ENCODE results near the gene CDKN1C. TPM values are rescaled to one million over a fixed set of nuclear protein-coding genes. Genes with fewer than 3 reads are reported as not detected.

Gene CDKN1C
- total and polyA plus RNA-seq, 7 experiments from 2014 or later, result 0.35 to 36.0 (median 3.9) TPM

DNA sequence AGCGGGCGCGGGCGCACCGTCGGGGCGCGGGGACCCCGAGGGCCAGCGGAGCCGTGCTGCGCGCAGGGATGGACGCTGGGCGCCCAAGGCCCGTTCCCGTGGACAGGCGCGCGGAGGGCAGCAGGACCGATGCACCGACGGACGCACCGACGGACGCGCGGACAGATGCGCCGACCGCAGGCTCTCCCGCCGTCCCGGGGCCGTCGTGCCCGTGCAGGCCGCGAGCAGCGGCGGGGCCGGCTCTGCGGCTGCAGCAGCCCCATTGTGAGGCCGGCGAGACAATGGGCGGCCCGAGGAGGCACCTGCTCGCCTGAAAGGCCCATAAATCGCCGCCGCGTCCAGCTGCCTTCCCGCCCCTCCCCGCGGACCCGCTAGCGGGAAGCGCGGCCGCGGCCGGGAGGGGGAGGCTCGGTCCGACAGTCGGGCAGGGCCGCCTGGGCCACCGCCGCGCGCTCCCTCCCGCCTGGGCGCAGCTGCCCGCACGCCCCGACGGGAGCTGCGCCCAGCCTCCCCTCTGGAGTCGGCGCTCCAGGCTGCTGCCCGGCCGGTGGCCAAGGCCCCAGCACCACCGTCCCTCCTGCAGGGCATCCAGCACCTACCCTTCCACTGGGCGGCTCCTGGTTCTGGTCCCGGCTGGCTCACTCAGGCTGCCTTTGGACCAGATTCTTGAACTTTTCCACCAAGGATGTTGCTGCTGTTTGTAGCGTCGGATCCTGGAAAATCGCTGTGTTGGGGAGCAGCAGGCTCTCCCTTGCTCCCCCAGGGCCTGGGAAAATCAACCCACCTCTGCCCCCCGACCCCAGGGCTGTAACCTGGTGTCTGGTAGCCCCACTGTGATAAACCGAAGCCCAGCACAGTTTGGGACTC, 15.8 kb downstream of the CDKN1C start:
- intact Hi-C loops (cut with micrococcal nuclease), result no loop called here
- Mint-ChIP-seq H3K4me1 (peaks cover 0 to 18% (median 10%) of the 10 kb centered on the region in 7 donors), H3K36me3 (peaks cover 0 to 5% (median 0%) of the 10 kb centered on the region in 5 donors), H3K4me3 (peak overlapping the region in 1 of 10 donors; percentile 25), H3K27me3 (peaks cover 36 to 60% (median 41%) of the 10 kb centered on the region in 5 donors), H3K9me3 (peaks cover 0 to 13% (median 2%) of the 10 kb centered on the region in 11 donors), H3K27ac (no peak overlapping the region)
- Histone ChIP-seq H3K27me3 (ENCODE audit: control insufficient read depth in 2 of 2, insufficient read depth in 2 of 2, low read length in 2 of 2) (peaks cover 0 to 4% of the 10 kb centered on the region in 2 donors), H3K27ac (ENCODE audit: low read depth, low read length) (no peak overlapping the region), H3K4me1 (ENCODE audit: control insufficient read depth in 2 of 2, insufficient read depth in 2 of 2, low read length in 2 of 2) (no peaks in the 10 kb centered on the region), H3K4me3 (ENCODE audit: low read length) (no peak overlapping the region), H3K9me3 (ENCODE audit: control insufficient read depth in 2 of 3, low read length in 3 of 3) (peaks cover 0 to 5% (median 0%) of the 10 kb centered on the region in 3 experiments), H3K36me3 (ENCODE audit: control insufficient read depth in 2 of 3, insufficient read depth in 3 of 3, low read length in 3 of 3) (no peaks in the 10 kb centered on the region)
- no peak for ATAC-seq
- CTCF ChIA-PET, result no interaction called here
- POLR2A ChIA-PET, result no interaction called here
- DNase-seq, result no peak

DNA sequence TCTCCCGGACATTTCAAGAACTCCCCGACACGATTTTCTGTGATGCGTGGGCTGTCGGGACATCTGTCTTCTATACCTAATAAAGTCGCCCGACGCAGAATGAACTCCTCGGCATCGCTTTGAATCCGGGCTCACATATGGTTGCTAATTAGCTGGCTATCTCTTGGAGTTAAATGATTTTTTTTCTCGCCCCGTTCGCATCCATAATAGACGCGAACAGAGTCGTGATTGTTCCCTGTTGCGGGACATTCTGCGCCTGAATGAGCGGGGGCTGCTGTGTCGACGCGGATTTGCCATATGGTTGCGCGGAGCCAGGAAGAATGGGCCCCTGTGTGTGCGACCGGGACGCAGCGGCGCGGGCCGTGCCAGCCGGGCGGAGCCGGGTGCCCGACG, 16.4 kb downstream of the CDKN1C start:
- Histone ChIP-seq H3K27me3 (ENCODE audit: control insufficient read depth in 2 of 2, insufficient read depth in 2 of 2, low read length in 2 of 2) (peaks cover 0 to 4% of the 10 kb centered on the region in 2 donors), H3K27ac (ENCODE audit: low read depth, low read length) (no peak overlapping the region), H3K36me3 (ENCODE audit: control insufficient read depth in 2 of 3, insufficient read depth in 3 of 3, low read length in 3 of 3) (no peaks in the 10 kb centered on the region), H3K4me3 (ENCODE audit: low read length) (no peak overlapping the region), H3K4me1 (ENCODE audit: control insufficient read depth in 2 of 2, insufficient read depth in 2 of 2, low read length in 2 of 2) (no peaks in the 10 kb centered on the region), H3K9me3 (ENCODE audit: control insufficient read depth in 2 of 3, low read length in 3 of 3) (peaks cover 0 to 3% (median 0%) of the 10 kb centered on the region in 3 experiments)
- peaks cover 0 to 4% (median 0%) of the 10 kb centered on the region in 5 donors for H3K36me3 Mint-ChIP-seq
- H3K27me3 Mint-ChIP-seq, result peaks cover 43 to 66% (median 44%) of the 10 kb centered on the region in 5 donors
- peaks cover 0 to 7% (median 0%) of the 10 kb centered on the region in 11 donors for H3K9me3 Mint-ChIP-seq
- peaks cover 0 to 18% (median 10%) of the 10 kb centered on the region in 7 donors for H3K4me1 Mint-ChIP-seq
- ATAC-seq, result no peak
- peak overlapping the region in 5 of 10 donors; percentile 33 to 50 (median 39) for H3K4me3 Mint-ChIP-seq
- ChIA-PET CTCF (no interaction called here), POLR2A (interaction anchor here (0.6 kb wide), 1 partner anchor 47 kb away, joined by 3 read pairs; no protein-coding TSS in a partner anchor)
- no peak for DNase-seq
- no peak overlapping the region for H3K27ac Mint-ChIP-seq
- intact Hi-C loops (cut with micrococcal nuclease), result no loop called here

DNA sequence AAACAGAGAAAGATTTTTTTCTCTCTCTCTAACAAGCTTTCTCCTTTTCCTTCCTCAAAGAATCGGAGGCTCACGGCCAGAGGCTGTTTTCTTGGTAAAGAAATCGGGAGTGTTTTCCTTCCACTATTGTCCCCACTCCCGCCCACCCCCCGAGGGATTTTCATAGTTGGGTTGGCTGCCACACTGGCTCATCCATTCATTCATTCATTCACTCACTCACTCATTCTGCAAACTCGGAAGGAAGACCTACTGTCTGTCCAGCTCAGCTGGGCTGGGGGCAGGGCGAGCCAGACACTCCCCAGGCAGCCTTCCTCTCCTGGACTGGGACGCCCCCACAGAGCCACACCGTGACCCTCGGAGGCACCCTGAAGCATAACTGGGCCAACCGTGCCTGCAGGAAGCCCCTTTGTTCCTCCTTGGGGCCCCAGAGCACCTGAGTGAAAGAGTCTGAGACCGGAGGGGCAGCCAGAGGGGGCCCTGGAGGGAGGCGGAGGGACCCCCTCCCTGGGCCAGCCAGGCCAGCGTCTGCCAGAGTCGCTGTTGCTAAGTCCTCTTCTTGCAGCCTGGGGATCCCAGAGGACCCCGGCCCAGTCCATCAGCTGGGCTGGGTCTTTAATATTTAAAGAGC, 17.0 kb downstream of the CDKN1C start:
- H3K4me3 Mint-ChIP-seq, result peak overlapping the region in 4 of 10 donors; percentile 39 to 58 (median 54)
- H3K27me3 Mint-ChIP-seq, result peaks cover 47 to 69% (median 48%) of the 10 kb centered on the region in 5 donors
- H3K27ac Mint-ChIP-seq, result no peak overlapping the region

DNA sequence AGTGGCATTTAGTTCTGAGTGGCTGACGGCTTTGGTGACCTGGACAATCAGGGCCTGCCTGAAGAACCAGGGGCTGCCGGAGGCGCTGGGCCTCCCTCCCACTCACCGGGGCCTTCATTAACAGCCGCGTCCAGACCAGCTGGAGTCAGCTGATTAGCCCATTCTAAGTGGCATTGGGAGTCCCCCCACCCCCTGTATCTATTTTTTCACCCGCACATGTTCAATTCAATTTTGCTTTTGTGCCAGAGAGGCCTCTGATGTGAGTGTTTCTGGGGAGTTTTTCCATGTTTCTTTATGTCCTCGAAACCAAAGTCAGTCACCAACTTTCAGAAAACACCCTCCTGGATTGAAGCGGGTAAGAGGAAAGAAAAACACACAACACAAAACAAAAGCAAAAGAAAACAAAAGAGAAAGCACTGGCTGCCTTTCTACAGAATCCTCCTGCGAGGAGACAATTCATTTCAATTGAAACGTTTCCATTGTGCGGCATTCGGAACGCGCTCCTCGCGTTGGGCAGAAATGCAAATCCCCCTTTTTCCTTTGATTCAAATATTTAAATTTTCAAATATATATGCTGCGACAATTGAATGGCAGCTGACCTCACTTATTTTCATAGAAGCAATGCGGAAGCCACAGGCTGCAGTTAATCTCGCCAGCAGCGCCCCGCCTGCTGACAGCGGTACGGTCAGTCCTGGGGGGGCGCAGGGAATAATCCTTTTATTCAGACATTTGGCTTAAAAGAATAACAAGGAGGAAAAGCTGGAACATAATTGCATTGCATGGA, 17.7 kb downstream of the CDKN1C start:
- peaks cover 0 to 7% (median 0%) of the 10 kb centered on the region in 11 donors for H3K9me3 Mint-ChIP-seq
- H3K27me3 Mint-ChIP-seq, result peaks cover 51 to 72% (median 54%) of the 10 kb centered on the region in 5 donors
- peaks cover 0 to 4% (median 0%) of the 10 kb centered on the region in 5 donors for H3K36me3 Mint-ChIP-seq
- peak overlapping the region in 5 of 10 donors; percentile 10 to 58 (median 50) for H3K4me3 Mint-ChIP-seq
- H3K27ac ChIP-seq (ENCODE audit: low read depth, low read length), result no peak overlapping the region
- H3K4me3 ChIP-seq (ENCODE audit: low read length), result no peak overlapping the region
- no peak overlapping the region for H3K27ac Mint-ChIP-seq
- intact Hi-C loops (cut with micrococcal nuclease), result no loop called here
- DNase-seq (no peak), ATAC-seq (no peak)
- ChIA-PET POLR2A (no interaction called here), CTCF (no interaction called here)
- H3K4me1 Mint-ChIP-seq, result peaks cover 0 to 18% (median 15%) of the 10 kb centered on the region in 7 donors
- no peaks in the 10 kb centered on the region for H3K4me1 ChIP-seq (ENCODE audit: control insufficient read depth in 2 of 2, insufficient read depth in 2 of 2, low read length in 2 of 2)
- H3K27me3 ChIP-seq (ENCODE audit: control insufficient read depth in 2 of 2, insufficient read depth in 2 of 2, low read length in 2 of 2), result peaks cover 0 to 4% of the 10 kb centered on the region in 2 donors
- peaks cover 0 to 3% (median 0%) of the 10 kb centered on the region in 3 experiments for H3K9me3 ChIP-seq (ENCODE audit: control insufficient read depth in 2 of 3, low read length in 3 of 3)
- no peaks in the 10 kb centered on the region for H3K36me3 ChIP-seq (ENCODE audit: control insufficient read depth in 2 of 3, insufficient read depth in 3 of 3, low read length in 3 of 3)

More for the DNA sequence above, 17.0 kb downstream of the CDKN1C start:
- Histone ChIP-seq H3K4me1 (ENCODE audit: control insufficient read depth in 2 of 2, insufficient read depth in 2 of 2, low read length in 2 of 2) (no peaks in the 10 kb centered on the region), H3K9me3 (ENCODE audit: control insufficient read depth in 2 of 3, low read length in 3 of 3) (peaks cover 0 to 3% (median 0%) of the 10 kb centered on the region in 3 experiments), H3K27ac (ENCODE audit: low read depth, low read length) (no peak overlapping the region), H3K36me3 (ENCODE audit: control insufficient read depth in 2 of 3, insufficient read depth in 3 of 3, low read length in 3 of 3) (no peaks in the 10 kb centered on the region), H3K27me3 (ENCODE audit: control insufficient read depth in 2 of 2, insufficient read depth in 2 of 2, low read length in 2 of 2) (peaks cover 0 to 4% of the 10 kb centered on the region in 2 donors), H3K4me3 (ENCODE audit: low read length) (no peak overlapping the region)
- Mint-ChIP-seq H3K36me3 (peaks cover 0 to 4% (median 0%) of the 10 kb centered on the region in 5 donors), H3K9me3 (peaks cover 0 to 7% (median 0%) of the 10 kb centered on the region in 11 donors), H3K4me1 (peaks cover 0 to 18% (median 12%) of the 10 kb centered on the region in 7 donors)
- DNase-seq (no peak), ATAC-seq (no peak)
- ChIA-PET CTCF (no interaction called here), POLR2A (interaction anchor here (0.6 kb wide), 1 partner anchor 47 kb away, joined by 3 read pairs; no protein-coding TSS in a partner anchor)
- intact Hi-C loops (cut with micrococcal nuclease), result no loop called here

DNA sequence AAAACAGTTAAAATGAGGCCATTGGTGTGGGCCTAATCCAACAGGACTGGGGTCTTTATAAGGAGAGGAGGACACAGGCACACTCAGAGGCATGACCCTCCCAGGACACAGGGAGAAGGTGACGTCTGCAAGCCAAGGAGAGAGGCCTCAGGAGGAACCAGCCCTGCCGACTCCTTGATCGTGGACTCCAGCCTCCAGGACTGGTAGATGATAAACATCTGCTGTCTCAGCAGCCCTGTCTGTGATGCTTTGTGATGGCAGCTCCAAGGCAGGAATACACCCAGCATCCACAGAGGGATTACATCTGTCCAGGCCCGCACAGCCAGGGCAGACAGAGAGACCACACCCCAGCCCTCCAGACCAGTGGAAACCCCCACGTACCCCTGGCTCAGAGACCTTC, 18.4 kb downstream of the CDKN1C start:
- ATAC-seq (no peak), DNase-seq (no peak)
- Mint-ChIP-seq H3K9me3 (peaks cover 0 to 7% (median 0%) of the 10 kb centered on the region in 11 donors), H3K27ac (no peak overlapping the region), H3K4me3 (peak overlapping the region in 3 of 10 donors; percentile 2 to 22 (median 3)), H3K4me1 (peaks cover 0 to 18% (median 15%) of the 10 kb centered on the region in 7 donors), H3K36me3 (peaks cover 0 to 4% (median 0%) of the 10 kb centered on the region in 5 donors), H3K27me3 (peaks cover 51 to 70% (median 54%) of the 10 kb centered on the region in 5 donors)
- Histone ChIP-seq H3K27ac (ENCODE audit: low read depth, low read length) (no peak overlapping the region), H3K36me3 (ENCODE audit: control insufficient read depth in 2 of 3, insufficient read depth in 3 of 3, low read length in 3 of 3) (no peaks in the 10 kb centered on the region), H3K4me3 (ENCODE audit: low read length) (no peak overlapping the region), H3K4me1 (ENCODE audit: control insufficient read depth in 2 of 2, insufficient read depth in 2 of 2, low read length in 2 of 2) (no peaks in the 10 kb centered on the region), H3K9me3 (ENCODE audit: control insufficient read depth in 2 of 3, low read length in 3 of 3) (peaks cover 0 to 3% (median 0%) of the 10 kb centered on the region in 3 experiments), H3K27me3 (ENCODE audit: control insufficient read depth in 2 of 2, insufficient read depth in 2 of 2, low read length in 2 of 2) (peaks cover 0 to 4% of the 10 kb centered on the region in 2 donors)
- ChIA-PET CTCF (no interaction called here), POLR2A (no interaction called here)
- intact Hi-C loops (cut with micrococcal nuclease), result no loop called here
